ENCODE data around the gene OAT.

GRCh38 chr10:124461642-124462347 lies 43.1 kb upstream of the OAT start, which contains the start of gene LHPP:
- TF ChIP-seq REST (IDR thresholded peaks at IDR 0.05) (no peak), CTCF (IDR thresholded peaks at IDR 0.05; ENCODE audit: low read depth, low read length, missing input control) (peak; percentile 33), GABPA (IDR thresholded peaks at IDR 0.05 in 1 of 2, conservative IDR thresholded peaks at IDR 0.05 in 1 of 2) (no peak)
